Brain pericyte (primary cell): Measurements from ENCODE around the gene MAEL.
"Not testable (repeated sequence)": the region's sequence is repeated elsewhere in the genome, so short reads cannot be mapped to it uniquely, and the experiment has no call there.

Source experiments
- DNase-seq: peaks from one replicate; pipeline ENCODE4 v3.0.0-alpha.2; 2012; ENCODE audit warnings: low read depth, low spot score

MAEL gene

DNA sequence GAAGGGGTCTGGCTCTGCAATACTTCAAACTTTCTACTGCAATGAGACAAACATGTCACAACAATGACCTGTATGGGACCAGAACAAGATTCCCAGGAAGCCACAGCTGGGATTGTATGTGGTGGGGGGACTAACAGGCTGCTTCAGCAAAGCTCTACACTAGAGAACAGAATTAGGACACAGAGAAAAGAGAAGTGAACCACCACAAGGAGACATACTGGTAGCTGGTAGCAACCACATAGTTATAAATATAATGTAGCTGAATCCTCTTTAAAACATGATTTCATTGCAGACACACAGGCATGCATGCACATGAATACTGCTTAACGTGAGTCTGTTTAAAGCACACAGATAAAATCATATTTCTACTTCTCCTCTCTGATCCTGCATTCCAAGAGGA, 10.3 kb upstream of the MAEL start:
- DNase-seq = no peak

DNA sequence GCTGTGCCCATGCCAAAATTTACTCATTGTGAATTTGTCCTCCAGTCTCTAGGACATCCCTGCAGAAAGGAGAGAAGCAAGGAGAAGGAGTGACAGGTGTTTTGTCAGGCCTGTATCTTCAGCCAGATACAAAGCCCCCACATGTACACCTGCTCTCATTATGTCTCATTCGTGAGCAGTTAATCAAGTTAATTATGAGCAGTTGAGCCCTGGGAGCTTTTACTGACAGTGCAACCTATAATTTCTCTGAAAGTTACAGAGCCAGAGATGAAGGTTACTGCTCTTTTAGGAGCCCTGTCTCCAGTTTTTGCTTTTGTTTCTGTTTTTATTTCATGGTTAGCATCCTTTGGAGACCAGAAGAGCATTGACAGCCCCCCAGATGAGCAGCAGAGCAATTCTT, 8.7 kb upstream of the MAEL start:
- no peak for DNase-seq

DNA sequence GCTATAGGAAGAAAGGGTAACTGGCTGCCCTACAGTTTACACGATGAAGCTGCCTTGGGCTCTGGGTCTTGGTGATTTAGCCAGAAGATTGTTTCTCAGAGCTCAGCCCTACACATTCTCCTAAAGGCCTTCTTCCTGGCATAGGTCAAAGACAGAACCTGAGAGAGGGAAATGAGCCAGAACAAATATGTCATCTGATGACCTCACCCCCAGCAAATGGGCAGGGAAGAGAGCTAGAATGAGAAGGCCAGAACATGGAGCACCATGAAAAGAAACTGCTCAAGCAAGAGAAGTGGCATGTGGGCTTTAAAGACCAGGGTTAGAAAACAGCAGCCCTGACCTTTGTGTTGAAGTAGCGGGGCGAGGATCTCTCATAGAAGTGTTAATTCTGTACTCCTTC, 8.3 kb upstream of the MAEL start:
- no peak for DNase-seq

DNA sequence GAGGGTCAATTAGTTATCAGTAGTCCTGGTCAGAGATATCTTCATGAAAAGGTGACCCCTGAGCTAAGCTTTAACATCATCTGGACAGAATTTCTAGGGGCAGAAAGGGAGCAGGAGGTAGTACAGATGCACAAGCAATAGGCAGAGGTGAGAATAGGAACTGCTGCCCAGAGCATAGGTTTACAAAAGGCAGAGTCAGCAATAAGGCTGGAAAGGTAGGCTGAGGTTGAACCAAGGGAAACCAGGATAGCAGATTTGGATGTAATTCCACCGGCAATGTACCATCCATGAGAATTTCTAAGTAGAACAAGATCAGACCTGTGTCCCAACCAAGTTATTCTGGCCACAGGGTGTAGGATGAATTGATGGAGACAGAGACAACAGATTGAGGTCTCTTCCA, 7.5 kb upstream of the MAEL start:
- no peak for DNase-seq

DNA sequence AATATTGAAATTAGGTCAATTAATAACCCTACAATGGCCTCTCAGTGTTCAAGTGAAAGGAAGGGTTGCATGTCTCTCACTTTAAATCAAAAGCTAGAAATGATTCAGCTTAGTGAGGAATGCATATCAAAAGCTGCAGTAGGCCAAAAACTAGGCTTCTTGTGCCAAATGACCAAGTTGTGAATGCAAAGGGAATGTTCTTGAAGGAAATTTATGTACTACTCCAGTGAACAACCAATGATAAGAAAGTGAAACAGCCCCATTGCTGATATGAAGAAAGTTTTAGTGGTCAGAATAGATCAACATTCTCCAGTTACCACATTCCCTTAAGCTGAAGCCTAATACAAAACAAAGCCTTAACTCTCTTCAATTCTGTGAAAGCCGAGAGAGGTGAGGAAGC, 10.0 kb downstream of the MAEL start:
- DNase-seq = no peak

DNA sequence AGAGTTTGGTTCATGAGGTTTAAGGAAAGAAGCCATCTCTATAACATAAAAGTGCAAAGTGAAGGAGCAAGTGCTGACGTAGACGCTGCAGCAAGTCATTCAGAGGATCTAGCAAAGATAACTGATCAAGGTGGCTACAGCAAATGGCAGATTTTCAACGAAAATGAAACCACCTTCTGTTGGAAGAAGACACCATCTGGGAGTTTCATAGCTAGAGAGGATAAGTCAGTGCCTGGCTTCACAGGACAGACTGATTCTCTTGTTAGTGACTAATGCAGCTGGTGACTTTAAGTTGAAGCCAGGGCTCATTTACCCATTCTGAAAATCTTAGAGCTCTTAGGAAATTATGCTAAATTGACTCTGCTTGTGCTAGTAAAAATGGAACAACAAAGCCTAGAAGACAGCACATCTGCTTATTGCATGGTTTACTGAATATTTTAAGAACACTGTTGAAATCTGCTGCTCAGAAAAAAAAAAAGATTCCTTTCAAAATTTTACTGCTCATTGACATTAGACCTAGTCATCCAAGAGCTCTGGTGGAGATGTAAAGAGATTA, 10.5 kb downstream of the MAEL start:
- DNase-seq = no peak

DNA sequence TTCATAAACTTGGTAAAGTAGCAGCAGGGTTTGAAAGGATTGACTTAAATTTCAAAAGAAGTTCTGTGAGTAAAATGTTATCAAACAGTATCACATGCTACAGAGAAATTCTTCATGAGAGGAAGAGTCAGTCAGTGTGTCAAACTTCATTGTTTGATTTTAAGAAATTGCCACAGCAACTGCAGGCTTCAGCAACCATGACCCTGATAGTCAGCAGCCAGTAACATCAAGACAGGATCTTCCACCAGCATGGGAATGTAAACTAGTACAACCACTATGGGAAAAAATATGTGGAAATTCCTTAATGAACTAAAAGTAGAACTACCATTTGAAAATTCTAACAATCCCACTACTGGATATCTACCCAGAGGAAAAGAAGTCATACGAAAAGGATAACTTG, 11.5 kb downstream of the MAEL start:
- DNase-seq = no peak

DNA sequence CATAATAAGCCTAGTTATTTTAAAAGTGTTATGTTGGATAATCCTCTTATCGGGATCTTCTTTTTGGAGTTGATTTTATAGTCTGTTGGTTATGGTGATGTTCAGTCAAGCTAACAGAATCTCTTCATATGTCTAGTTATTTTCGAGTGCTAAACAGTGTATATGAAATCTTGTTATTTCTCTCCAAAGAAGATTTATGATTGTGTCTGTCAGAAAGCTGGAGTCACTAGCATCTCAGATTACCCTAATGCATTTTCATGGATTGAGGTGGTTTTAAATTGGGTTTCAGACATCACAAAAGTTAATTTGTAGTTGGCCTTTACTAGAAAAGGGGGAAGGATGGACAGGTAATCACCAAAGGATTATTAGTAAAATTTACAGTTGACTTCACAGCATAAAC, 13.3 kb downstream of the MAEL start:
- DNase-seq = no peak

DNA sequence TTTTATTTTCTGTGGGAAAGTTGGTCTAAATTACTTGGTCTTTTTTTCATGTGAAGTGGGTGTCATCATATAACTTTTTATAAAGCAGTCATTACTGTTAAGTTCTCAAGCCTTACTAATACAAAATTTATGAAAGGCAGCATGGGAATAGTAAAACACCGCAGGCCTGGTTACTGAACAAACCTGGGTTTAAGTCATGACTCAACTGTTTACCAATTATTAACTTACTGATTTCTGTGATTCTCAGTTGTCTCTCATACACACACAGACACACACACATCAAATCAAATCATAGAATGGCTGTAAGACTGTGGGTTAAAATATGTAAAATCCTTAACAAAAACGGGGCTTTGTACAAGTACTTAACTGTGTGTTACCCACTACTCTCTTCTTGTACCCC, 14.6 kb downstream of the MAEL start:
- no peak for DNase-seq

DNA sequence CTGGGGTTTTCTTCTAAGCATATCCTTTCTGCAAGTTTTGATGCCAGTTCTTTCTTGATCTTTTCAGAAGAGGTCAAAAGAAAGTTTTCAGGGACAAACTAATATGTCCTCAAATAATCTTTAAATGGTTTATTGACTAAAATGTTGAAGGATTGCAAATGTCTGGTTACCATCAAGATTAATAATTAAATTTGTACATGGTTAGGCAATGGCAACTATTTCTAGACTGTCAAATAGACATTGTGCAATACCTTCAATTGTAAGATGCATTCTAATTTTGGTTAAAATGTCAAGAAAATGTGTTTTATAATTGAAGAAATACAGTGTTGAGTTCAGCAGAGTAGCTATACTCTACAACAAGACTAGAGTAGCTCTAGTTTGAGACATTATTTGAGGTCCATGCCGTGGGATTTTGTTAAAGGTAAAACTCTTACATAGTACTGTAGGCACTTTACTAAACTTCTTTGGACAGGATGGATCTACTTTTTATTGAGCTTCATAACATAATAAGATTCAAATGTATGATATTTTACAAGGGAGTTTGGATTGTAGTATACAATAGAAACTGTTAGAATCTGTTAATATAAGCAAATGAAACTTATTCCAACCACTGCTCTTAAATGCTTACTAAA, 22.6 kb downstream of the MAEL start:
- no peak for DNase-seq

DNA sequence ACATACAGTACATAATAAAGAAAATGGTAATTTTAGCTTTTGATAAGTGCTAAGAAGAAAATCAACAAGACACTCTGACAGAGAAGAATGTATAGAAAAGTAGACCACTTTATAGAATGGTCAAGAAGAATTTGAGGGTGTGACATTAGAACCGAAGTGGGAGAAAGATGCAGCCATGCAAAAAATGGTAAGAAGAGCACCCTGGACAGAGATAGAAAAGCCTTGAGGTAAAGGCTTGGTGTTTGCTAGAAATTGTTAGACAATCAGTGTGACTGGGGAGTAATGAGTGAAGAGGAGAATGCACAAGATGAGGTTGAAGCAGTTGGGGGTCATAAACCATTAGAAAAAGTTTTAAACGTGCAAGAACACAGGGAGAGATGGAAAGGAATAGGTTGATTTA, 23.5 kb downstream of the MAEL start:
- DNase-seq = no peak

DNA sequence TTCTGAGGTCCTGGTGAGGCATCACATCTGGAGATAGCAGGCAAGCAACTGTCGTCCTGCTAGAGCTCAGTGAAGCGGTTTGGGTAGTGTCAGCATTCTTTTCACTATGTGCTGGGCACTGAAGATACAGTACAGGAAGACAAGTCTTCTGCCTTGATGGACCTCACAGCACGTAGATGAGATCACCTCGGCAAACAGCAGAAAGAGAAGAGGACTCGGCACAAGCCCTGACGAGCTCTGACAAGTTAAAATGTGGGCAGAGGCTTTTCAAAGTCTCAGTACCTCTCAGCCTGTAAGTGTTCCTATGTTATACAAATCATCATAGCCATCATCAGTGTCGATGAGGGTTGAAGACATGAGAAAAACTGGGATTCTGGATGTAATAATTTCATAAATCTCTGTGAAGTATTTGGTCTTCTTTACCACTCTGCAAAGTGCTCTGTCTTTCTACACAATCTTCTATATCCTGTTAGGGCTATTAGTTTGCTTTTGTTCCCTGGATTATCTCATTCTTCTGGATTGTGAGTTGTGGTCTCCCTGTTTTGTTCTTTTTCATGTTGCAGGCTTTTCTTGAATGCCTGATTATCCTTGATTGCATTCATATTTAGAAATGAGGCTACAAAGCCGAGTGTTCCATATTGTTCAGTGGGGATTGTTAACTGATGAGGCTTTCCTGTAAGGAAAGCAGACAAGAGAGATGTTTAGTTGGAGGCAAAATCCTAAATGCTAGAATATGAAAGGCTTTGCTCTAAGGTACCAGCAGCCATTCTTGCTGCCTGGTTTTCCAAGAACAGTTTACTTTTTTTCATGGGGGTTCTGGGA, 24.2 kb downstream of the MAEL start:
- DNase-seq = no peak

DNA sequence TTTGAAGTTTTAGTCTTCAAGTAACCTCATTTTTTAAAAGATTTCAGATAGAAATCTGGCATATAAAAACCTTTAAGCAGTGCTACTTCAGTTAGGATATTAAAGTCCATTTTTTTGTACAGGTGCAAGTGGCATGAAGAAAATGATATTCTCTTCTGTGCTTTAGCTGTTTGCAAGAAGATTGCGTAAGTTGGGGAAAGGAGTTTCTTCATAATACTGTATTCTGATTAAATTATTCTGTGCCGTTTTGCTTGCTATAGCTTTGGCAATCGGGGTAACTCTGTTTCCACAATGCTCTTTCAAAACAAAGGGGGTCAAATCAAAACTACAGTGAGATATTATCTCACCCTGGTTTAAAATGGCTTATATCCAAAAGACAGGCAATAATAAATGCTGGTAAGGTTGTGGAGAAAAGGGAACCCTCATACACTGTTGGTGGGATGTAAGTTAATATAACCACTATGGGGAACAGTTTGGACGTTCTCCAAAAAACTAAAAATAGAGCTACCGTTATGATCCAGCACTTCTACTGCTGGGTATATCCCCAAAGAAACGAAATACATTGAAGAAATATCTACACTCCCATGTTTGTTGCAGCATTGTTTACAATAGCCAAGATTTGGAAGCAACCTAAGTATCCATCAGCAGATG, 27.1 kb downstream of the MAEL start:
- DNase-seq = no peak

DNA sequence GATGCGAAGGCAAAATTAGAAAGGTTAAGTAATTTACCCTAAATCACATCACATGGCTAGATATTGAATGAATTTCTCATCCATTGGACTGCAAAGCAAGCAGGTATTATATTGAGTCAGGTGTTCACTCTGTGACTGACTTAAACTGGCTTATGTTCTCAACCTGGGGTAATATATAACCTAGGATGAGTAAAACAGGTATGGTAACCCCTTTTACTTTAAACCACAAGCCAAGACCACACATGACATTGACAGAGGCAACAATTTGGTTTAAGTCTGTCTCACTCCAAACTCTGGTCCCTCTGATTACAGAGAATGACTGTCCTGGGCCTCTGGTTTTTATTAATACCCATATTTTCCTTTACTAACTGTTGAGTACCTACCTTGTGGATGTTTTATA, 33.3 kb downstream of the MAEL start:
- DNase-seq = no peak

DNA sequence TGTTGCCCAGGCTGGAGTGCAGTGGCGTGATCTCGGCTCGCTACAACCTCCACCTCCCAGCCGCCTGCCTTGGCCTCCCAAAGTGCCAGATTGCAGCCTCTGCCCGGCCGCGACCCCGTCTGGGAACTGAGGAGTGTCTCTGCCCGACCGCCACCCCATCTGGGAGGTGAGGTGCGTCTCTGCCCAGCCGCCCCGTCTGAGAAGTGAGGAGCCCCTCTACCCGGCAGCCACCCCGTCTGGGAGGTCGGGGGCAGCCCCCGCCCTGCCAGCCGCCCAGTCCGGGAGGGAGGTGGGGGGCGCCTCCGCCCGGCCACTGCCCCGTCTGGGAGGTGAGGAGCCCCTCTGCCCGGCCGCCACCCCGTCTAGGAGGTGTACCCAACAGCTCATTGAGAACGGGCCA, 40.5 kb downstream of the MAEL start:
- DNase-seq = not testable (repeated sequence)

DNA sequence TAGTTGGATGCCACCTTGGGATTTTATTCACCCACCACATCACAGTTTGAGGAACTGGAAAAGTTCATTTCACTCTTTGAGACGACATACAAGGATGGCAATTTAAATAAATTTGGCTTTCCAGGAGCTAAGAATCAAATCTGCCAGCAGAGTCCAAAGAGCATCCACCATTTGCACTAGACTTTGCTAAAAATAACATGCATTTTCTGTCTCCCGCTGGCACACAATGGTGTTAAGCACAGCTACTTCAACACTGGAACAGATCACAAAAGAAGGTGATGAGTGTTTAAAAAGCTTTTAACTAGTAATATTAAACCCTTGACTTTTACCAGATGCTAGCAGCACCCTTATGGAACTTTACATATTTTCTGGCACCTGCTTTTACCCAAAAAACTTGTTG, 44.6 kb downstream of the MAEL start:
- DNase-seq = no peak

DNA sequence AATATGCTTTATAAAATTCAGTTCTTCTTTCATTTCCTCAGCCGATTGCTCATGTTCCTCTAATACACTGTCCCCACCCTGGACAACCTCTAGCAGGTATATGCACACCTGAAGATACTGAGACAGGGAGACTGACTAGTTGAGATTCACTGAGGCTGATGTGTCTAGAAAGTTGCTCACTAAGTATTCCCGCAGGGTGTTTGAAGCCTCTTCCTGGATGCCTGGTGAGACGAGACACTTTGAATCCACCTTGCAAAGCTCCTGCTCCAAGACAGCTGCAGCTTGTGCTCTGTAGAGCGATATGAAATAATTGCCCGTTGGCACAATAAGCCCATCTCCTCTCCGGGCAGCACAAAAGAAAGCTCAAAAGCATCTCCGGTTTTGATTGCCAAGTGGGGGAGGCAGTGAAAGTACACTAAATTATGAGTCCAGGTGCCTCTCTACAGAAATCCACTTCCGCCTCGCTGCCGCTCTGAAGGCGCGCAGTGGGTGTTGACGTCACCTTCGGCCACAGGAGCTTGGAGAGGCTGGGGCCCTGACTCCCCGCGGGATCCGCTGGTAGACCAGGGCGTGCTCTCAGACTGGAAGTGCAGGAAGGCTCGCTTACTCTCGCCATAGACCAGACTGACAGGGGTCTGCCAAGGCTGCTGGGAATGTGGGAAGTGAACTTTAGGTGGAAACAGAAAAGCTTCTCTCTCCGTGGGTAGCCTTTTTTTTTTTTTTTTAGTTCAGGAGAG, 54.8 kb downstream of the MAEL start:
- DNase-seq = no peak

DNA sequence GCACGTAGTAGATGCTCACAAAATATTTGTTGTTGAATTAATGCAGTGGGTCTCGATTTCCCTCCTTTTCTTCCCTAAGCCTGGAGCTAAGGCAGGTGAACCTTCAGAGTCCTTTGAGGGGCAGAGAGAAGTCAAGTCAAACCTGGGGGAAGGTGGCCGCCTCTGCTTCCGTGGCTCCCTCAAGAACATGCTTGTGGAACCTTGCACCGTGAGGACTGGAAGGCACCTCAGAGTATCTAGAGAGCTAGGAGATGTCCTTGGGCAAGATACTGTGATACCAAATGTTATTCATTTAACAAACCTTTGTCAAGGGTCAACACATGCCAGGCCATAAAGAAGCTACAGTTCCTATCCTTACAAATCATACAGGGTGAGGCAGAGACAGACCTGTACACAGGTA, 62.8 kb downstream of the MAEL start:
- no peak for DNase-seq

DNA sequence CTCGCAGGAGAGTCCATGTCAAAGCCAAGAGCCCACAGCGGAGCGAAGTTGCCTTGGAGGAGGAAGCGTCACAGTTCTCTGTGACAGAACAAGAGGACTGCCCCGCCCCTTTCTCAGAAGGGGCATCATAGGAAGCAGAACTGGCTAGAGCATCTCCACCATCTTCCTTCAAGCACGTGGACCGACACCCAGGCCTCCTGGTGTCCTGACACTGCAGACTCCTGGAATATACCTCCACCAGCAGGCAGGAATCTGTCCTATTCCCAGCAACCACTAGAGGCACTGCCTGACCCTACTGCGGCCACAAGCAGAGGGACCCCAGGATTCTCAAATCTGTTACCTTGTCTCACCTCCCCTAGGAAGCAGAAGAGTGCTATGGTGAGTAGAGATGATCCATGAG, 63.3 kb downstream of the MAEL start:
- DNase-seq = no peak

DNA sequence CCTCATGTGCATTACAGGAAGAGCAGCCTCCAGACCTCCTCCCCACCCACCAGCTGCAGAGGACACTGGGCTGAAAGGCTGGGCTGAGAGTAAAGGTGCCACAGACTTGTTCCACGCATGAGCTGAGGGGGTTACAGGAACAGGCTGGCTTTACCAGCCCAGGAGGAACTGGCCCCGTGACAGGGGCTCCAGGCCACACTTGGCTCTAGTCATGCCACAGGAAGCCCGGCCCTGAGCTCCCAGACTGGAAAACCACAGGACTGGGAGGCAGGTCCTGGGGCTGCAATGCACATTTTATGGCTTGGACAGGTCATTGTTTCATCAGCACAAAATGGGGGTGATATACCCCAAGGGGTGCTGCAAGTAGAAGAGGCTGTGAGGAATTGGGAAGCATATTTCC, 65.5 kb downstream of the MAEL start:
- DNase-seq = no peak

DNA sequence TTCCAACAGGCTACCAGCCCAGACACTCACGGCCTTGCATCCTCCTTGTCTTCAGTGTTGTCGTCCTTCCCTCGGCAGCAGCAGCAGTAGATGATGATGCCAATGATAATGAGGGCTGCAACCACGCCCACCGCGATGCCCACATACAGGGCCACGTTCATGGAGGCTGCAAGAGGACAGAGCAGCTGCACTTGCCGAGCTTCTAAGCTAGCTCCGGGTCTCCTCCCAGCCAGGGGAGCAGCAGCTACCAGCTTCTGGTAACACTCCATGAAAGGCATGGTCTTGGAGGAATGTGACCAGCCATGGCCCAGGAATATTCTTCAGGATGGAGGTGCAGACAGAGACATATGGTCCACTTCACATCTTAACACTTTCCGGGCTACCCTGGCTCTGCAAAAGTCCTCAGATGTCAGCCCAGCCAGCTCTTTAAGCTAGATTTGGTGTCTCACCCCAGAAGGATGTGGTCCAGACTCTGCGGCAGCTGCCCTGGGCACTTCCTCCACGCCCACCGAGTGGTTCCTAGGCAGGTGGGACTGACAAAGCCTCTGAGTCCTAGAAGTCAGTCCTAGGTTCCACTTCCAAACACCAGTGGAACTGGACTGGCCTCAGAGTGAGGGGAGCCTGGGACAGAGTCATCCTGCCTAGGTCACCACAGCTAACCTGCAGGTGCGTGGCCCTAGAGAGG, 66.0 kb downstream of the MAEL start:
- DNase-seq = no peak
